Measurements from ENCODE around the gene SCUBE1.
A peak's percentile ranks its signal among the peaks of the same experiment; 100 is the strongest.

Gene SCUBE1

GRCh38 chr22:43170131-43170480 is 173.1 kb downstream of the SCUBE1 start:
- DNase-seq = no peak

- DNase-seq = no peak
Measured at GRCh38 chr22:43169310-43170130, 173.7 kb downstream of the SCUBE1 start.

- DNase-seq = no peak
Measured at GRCh38 chr22:43168471-43169309, 174.5 kb downstream of the SCUBE1 start.

GRCh38 chr22:43167001-43167589 is 176.1 kb downstream of the SCUBE1 start:
- DNase-seq = no peak

- no peak for DNase-seq
Measured at GRCh38 chr22:43166132-43166930, 176.8 kb downstream of the SCUBE1 start.

- DNase-seq = no peak
Measured at GRCh38 chr22:43164636-43165035, 178.5 kb downstream of the SCUBE1 start.

- DNase-seq = no peak
Measured at GRCh38 chr22:43163241-43163795, 179.9 kb downstream of the SCUBE1 start.

- no peak for DNase-seq
Measured at GRCh38 chr22:43162412-43163150, 180.6 kb downstream of the SCUBE1 start.

- no peak for DNase-seq
Measured at GRCh38 chr22:43160497-43161126, 182.6 kb downstream of the SCUBE1 start.

- no peak for DNase-seq
Measured at GRCh38 chr22:43159484-43160178, 183.5 kb downstream of the SCUBE1 start.

- no peak for DNase-seq
Measured at GRCh38 chr22:43158778-43159483, 184.2 kb downstream of the SCUBE1 start.

- no peak for DNase-seq
Measured at GRCh38 chr22:43157874-43158546, 185.2 kb downstream of the SCUBE1 start.

- DNase-seq = no peak
Measured at GRCh38 chr22:43156413-43156812, 186.8 kb downstream of the SCUBE1 start.

- no peak for DNase-seq
Measured at GRCh38 chr22:43155789-43156188, 187.4 kb downstream of the SCUBE1 start.

- no peak for DNase-seq
Measured at GRCh38 chr22:43154887-43155536, 188.2 kb downstream of the SCUBE1 start.

- DNase-seq = no peak
Measured at GRCh38 chr22:43153899-43154298, 189.3 kb downstream of the SCUBE1 start.

- peak; percentile 39 for DNase-seq
Measured at GRCh38 chr22:43152357-43153071, 190.7 kb downstream of the SCUBE1 start.

GRCh38 chr22:43152003-43152356 is 191.2 kb downstream of the SCUBE1 start:
- DNase-seq = no peak

Measured in T1000 (cell line).